WTC11 (cell line): ENCODE results near the gene DHRSX. TPM values are rescaled to one million over a fixed set of nuclear protein-coding genes. Genes with fewer than 3 reads are reported as not detected.
"Not testable (repeated sequence)": the region's sequence is repeated elsewhere in the genome, so short reads cannot be mapped to it uniquely, and the experiment has no call there.

ENCODE experiments used
- ATAC-seq: fragments of 200-7000 bp; cut with Tn5 transposase; 2 replicates; pipeline ENCODE4 v1.10.0; 2021; ENCODE audit warnings: mild to moderate bottlenecking, moderate library complexity
- CTCF ChIA-PET: fragments of 300-600 bp; sonication (Branson Sonifier 250); formaldehyde crosslinking; loops from one replicate; lab custom pipeline; 2021; ENCODE audit warnings: antibody characterized with exemption; lab: Charles Lee
- POLR2A ChIA-PET: fragments of 350-600 bp; sonication (Branson Sonifier 250); formaldehyde crosslinking; loops from one replicate; lab custom pipeline; 2021; ENCODE audit warnings: antibody characterized with exemption; lab: Charles Lee
- DNase-seq: peaks from one replicate; pipeline ENCODE4 v3.0.0; 2021; ENCODE audit warnings: low spot score
- H3K27ac Mint-ChIP-seq: 2 replicates; pipeline ENCODE4 v1.8.0; 2021; ENCODE audit warnings: mixed read lengths
- H3K27me3 Mint-ChIP-seq: 2 replicates; pipeline ENCODE4 v1.8.0; 2021; ENCODE audit warnings: low read depth, mild to moderate bottlenecking, moderate library complexity, mixed read lengths
- H3K36me3 Mint-ChIP-seq: 2 replicates; pipeline ENCODE4 v1.8.0; 2021; ENCODE audit warnings: mixed read lengths
- H3K4me1 Mint-ChIP-seq: 2 replicates; pipeline ENCODE4 v1.8.0; 2022; ENCODE audit warnings: mixed read lengths
- H3K4me3 Mint-ChIP-seq: 2 replicates; pipeline ENCODE4 v1.8.0; 2021; ENCODE audit warnings: mild to moderate bottlenecking, moderate library complexity, mixed read lengths
- H3K9me3 Mint-ChIP-seq: 2 replicates; pipeline ENCODE4 v1.8.0; 2021; ENCODE audit warnings: mixed read lengths
- FOXK1 ChIP-seq: sonication (generic); formaldehyde crosslinking; IDR thresholded peaks from 2 replicates; pipeline ENCODE4 v1.8.0; 2022; ENCODE audit warnings: mild to moderate bottlenecking, moderate library complexity, missing genetic modification reagents
- GTF2I ChIP-seq: fragments of 250-450 bp; sonication (Bioruptor Pico); conservative IDR thresholded peaks from 2 replicates; pipeline ENCODE4 v1.4.0; 2021; ENCODE audit warnings: mild to moderate bottlenecking
- NR3C1 ChIP-seq: sonication (generic); formaldehyde crosslinking; conservative IDR thresholded peaks from 2 replicates; pipeline ENCODE4 v1.8.1; 2023; ENCODE audit warnings: low read depth, mild to moderate bottlenecking, missing genetic modification reagents
- OVOL2 ChIP-seq: fragments of 250-450 bp; sonication (Bioruptor Pico); IDR thresholded peaks from 2 replicates; pipeline ENCODE4 v1.9.0; 2021; ENCODE audit warnings: mild to moderate bottlenecking, borderline replicate concordance
- ZNF263 ChIP-seq: sonication (generic); formaldehyde crosslinking; IDR thresholded peaks from 2 replicates; pipeline ENCODE4 v1.8.1; 2022; ENCODE audit warnings: low read depth, mild to moderate bottlenecking, moderate library complexity, missing genetic modification reagents
- ZNF671 ChIP-seq: fragments of 250-450 bp; sonication (Bioruptor Pico); IDR thresholded peaks from 2 replicates; pipeline ENCODE4 v1.8.0; 2021; ENCODE audit warnings: mild to moderate bottlenecking
- total RNA-seq: library from RNA; stranded (reverse); gene quantifications from 3 replicates; pipeline ENCODE4 v1.2.3, GENCODE V29; 2021
- TF ChIP-seq, protein P1 (sequence below): sonication (generic); formaldehyde crosslinking; IDR thresholded peaks from 2 replicates; pipeline ENCODE4 v1.8.0; 2022; ENCODE audit warnings: missing genetic modification reagents
- TF ChIP-seq, protein P2 (sequence below): fragments of 200-600 bp; IDR thresholded peaks from 2 replicates; pipeline ENCODE4 v1.8.0; 2022; ENCODE audit warnings: antibody characterized with exemption
- TF ChIP-seq, protein P3 (sequence below): sonication (generic); formaldehyde crosslinking; IDR thresholded peaks from 2 replicates; pipeline ENCODE4 v1.8.0; 2023; ENCODE audit warnings: missing genetic modification reagents
- TF ChIP-seq, protein P4 (sequence below): sonication (generic); formaldehyde crosslinking; IDR thresholded peaks from 2 replicates; pipeline ENCODE4 v1.8.1; 2022; ENCODE audit warnings: low read depth, missing genetic modification reagents, borderline replicate concordance

Gene DHRSX
- total RNA-seq, 1 experiment from 2014 or later: 28.2 TPM

DNA sequence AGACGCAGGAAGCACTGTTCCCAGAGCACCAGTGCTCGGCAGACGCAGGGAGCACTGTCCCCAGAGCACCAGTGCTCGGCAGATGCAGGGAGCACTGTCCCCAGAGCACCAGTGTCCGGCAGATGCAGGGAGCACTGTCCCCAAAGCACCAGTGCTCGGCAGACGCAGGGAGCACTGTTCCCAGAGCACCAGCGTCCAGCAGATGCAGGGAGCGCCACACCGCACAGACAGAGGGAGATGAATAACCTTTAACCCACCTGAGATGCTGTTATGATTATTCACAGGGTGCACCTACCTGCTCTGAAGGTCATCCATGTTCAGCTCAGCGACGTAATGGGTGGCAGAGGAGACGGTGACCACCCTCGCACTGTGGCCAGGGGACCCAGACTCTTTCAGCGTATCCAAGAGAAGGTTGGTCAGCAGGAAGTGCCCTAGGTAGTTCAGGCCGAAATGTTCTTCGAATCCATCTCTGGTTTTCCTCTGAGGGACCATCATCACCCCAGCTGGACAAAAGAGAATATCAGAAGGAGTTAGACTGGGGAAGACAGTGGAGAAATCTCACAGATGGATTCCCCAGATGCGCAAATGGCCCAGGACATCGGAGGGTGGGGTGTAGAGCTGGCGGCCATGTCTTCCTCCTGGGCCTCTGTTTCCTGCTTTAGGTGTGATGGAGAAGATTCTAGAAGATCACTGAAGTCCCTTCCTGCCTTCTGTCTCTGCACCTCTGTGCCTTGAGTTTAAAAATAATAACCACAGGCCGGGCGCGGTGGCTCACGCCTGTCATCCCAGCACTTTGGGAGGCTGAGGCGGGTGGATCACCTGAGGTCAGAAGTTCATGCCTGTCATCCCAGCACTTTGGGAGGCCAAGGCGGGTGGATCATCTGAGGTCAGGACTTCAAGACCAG, 234.1 kb downstream of the DHRSX start:
- no peak for ATAC-seq
- no peak overlapping the region for H3K27ac Mint-ChIP-seq

DNA sequence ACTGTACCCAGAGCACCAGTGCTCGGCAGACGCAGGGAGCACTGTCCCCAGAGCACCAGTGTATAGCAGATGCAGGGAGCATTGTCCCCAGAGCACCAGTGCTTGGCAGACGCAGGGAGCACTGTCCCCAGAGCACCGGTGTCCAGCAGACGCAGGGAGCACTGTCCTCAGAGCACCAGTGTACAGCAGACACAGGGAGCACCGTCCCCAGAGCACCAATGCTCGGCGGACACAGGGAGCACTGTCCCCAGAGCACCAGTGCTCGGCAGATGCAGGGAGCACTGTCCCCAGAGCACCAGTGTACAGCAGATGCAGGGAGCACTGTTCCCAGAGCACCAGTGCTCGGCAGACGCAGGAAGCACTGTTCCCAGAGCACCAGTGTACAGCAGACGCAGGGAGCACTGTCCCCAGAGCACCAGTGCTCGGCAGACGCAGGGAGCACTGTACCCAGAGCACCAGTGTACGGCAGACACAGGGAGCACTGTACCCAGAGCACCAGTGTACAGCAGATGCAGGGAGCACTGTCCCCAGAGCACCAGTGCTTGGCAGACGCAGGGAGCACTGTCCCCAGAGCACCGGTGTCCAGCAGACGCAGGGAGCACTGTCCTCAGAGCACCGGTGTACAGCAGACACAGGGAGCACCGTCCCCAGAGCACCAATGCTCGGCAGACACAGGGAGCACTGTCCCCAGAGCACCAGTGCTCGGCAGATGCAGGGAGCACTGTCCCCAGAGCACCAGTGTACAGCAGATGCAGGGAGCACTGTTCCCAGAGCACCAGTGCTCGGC, 234.9 kb downstream of the DHRSX start:
- TF ChIP-seq ZNF263 (CRISPR knock-in tag): peak; percentile 43; the same call in 1 of the 2 replicates
- TF ChIP-seq, all 79 proteins: peak for 1; not testable (repeated sequence) for 78
- H3K9me3 Mint-ChIP-seq, POLR2A ChIA-PET, H3K4me3 Mint-ChIP-seq, DNase-seq, CTCF ChIA-PET, H3K27me3 Mint-ChIP-seq, ATAC-seq, H3K27ac Mint-ChIP-seq: not testable (repeated sequence)
- Mint-ChIP-seq H3K4me1 (peaks cover 11% of the 10 kb centered on the region), H3K36me3 (peaks cover 26% of the 10 kb centered on the region)

More for the DNA sequence above, 234.1 kb downstream of the DHRSX start:
- no peak for DNase-seq
- CTCF ChIA-PET: no interaction called here
- Mint-ChIP-seq H3K36me3 (peaks cover 30% of the 10 kb centered on the region), H3K9me3 (peaks cover 16% of the 10 kb centered on the region), H3K4me3 (no peak overlapping the region), H3K27me3 (no peaks in the 10 kb centered on the region), H3K4me1 (peaks cover 19% of the 10 kb centered on the region)
- no peak for TF ChIP-seq NR3C1 (CRISPR knock-in tag)
- TF ChIP-seq, protein P1, sequence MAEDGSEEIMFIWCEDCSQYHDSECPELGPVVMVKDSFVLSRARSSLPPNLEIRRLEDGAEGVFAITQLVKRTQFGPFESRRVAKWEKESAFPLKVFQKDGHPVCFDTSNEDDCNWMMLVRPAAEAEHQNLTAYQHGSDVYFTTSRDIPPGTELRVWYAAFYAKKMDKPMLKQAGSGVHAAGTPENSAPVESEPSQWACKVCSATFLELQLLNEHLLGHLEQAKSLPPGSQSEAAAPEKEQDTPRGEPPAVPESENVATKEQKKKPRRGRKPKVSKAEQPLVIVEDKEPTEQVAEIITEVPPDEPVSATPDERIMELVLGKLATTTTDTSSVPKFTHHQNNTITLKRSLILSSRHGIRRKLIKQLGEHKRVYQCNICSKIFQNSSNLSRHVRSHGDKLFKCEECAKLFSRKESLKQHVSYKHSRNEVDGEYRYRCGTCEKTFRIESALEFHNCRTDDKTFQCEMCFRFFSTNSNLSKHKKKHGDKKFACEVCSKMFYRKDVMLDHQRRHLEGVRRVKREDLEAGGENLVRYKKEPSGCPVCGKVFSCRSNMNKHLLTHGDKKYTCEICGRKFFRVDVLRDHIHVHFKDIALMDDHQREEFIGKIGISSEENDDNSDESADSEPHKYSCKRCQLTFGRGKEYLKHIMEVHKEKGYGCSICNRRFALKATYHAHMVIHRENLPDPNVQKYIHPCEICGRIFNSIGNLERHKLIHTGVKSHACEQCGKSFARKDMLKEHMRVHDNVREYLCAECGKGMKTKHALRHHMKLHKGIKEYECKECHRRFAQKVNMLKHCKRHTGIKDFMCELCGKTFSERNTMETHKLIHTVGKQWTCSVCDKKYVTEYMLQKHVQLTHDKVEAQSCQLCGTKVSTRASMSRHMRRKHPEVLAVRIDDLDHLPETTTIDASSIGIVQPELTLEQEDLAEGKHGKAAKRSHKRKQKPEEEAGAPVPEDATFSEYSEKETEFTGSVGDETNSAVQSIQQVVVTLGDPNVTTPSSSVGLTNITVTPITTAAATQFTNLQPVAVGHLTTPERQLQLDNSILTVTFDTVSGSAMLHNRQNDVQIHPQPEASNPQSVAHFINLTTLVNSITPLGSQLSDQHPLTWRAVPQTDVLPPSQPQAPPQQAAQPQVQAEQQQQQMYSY (CRISPR knock-in tag): peak; percentile 54; the same call in 1 of the 2 replicates
- TF ChIP-seq ZNF671 (CRISPR knock-in tag): no peak
- POLR2A ChIA-PET: no interaction called here

DNA sequence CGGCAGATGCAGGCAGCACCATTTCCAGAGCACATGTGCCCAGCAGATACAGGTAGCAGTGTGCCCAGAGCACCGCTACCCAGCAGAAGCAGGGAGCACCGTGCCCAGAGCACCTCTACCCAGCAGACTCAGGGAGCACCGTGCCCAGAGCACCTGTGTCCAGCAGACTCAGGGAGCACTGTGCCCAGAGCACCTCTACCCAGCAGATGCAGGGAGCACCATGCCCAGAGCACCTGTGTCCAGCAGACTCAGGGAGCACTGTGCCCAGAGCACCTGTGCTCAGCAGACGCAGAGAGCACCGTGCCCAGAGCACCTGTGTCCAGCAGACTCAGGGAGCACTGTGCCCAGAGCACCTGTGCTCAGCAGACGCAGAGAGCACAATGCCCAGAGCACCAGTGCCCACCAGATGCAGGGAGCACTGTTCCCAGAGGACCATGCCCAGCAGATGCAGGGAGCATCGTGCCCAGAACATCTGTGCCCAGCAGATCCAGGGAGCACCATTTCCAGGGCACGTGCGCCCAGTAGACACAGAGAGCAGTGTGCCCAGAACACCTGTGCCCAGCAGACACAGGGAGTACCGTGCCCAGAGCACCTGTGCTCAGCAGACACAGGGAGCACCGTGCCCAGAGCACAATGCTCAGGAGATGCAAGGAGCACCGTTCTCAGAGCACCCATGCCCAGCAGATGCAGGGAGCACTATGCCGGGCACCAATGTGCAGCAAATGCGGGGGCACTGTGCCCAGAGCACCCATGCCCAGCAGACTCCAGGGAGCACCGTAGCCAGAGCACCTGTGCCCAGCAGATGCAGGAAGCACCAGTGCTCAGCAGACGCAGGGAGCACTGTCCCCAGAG, 236.4 kb downstream of the DHRSX start:
- Mint-ChIP-seq H3K9me3 (no peaks in the 10 kb centered on the region), H3K27ac (no peak overlapping the region), H3K36me3 (peaks cover 16% of the 10 kb centered on the region; the same call in 1 of the 2 replicates), H3K4me3 (no peak overlapping the region), H3K27me3 (no peaks in the 10 kb centered on the region)
- CTCF ChIA-PET: no interaction called here
- TF ChIP-seq, protein P2, sequence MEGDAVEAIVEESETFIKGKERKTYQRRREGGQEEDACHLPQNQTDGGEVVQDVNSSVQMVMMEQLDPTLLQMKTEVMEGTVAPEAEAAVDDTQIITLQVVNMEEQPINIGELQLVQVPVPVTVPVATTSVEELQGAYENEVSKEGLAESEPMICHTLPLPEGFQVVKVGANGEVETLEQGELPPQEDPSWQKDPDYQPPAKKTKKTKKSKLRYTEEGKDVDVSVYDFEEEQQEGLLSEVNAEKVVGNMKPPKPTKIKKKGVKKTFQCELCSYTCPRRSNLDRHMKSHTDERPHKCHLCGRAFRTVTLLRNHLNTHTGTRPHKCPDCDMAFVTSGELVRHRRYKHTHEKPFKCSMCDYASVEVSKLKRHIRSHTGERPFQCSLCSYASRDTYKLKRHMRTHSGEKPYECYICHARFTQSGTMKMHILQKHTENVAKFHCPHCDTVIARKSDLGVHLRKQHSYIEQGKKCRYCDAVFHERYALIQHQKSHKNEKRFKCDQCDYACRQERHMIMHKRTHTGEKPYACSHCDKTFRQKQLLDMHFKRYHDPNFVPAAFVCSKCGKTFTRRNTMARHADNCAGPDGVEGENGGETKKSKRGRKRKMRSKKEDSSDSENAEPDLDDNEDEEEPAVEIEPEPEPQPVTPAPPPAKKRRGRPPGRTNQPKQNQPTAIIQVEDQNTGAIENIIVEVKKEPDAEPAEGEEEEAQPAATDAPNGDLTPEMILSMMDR: no peak
- TF ChIP-seq ZNF263 (CRISPR knock-in tag) (peak; percentile 72), GTF2I (peak; percentile 68; the same call in 1 of the 2 replicates), OVOL2 (no peak), FOXK1 (CRISPR knock-in tag) (no peak)
- TF ChIP-seq, protein P3, sequence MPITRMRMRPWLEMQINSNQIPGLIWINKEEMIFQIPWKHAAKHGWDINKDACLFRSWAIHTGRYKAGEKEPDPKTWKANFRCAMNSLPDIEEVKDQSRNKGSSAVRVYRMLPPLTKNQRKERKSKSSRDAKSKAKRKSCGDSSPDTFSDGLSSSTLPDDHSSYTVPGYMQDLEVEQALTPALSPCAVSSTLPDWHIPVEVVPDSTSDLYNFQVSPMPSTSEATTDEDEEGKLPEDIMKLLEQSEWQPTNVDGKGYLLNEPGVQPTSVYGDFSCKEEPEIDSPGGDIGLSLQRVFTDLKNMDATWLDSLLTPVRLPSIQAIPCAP (CRISPR knock-in tag): no peak
- TF ChIP-seq, protein P4, sequence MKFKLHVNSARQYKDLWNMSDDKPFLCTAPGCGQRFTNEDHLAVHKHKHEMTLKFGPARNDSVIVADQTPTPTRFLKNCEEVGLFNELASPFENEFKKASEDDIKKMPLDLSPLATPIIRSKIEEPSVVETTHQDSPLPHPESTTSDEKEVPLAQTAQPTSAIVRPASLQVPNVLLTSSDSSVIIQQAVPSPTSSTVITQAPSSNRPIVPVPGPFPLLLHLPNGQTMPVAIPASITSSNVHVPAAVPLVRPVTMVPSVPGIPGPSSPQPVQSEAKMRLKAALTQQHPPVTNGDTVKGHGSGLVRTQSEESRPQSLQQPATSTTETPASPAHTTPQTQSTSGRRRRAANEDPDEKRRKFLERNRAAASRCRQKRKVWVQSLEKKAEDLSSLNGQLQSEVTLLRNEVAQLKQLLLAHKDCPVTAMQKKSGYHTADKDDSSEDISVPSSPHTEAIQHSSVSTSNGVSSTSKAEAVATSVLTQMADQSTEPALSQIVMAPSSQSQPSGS (CRISPR knock-in tag): no peak
- TF ChIP-seq, all 79 proteins: peak for 2
- ATAC-seq (no peak), DNase-seq (no peak)
- POLR2A ChIA-PET: no interaction called here
- peaks cover 11% of the 10 kb centered on the region for H3K4me1 Mint-ChIP-seq
